HG03520 (cell line): Measurements from ENCODE around the gene ZNF425.
"Not testable (repeated sequence)": the region's sequence is repeated elsewhere in the genome, so short reads cannot be mapped to it uniquely, and the experiment has no call there.

Experiments used
- ATAC-seq: cut with Tn5 transposase; IDR thresholded peaks from one replicate; pipeline ENCODE4 v1.9.1; 2021; ENCODE audit warnings: mild to moderate bottlenecking, moderate library complexity; ENCODE audit not compliant: unreplicated experiment

ZNF425 gene, protein sequence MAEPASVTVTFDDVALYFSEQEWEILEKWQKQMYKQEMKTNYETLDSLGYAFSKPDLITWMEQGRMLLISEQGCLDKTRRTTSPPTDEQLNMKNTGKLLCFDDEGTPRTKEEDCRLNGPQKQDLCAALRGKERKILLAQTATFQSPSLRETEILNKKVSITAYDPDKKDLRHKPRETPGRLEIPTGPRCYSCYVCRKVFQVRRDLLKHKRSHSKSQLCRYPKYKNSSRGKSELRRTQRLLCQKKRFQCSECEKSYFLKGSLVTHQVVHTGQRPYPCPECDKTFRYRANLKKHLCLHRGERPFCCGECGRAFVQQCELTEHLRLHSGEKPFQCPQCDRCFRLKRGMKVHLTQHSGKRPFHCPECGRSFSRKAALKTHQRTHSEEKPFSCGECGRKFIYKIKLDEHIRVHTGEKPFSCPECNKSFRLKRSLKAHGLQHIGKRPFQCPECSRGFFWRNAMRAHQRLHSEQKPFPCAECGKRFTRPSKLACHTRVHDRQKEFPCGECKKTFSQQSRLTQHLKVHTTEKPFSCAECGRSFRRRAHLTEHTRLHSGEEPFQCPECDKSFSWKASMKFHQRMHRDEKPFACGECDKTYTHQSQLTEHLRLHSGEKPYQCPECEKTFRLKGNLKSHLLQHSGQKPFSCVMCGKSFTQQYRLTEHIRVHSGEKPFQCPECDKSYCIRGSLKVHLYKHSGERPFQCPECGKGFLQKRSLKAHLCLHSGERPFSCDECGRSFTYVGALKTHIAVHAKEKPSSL

DNA sequence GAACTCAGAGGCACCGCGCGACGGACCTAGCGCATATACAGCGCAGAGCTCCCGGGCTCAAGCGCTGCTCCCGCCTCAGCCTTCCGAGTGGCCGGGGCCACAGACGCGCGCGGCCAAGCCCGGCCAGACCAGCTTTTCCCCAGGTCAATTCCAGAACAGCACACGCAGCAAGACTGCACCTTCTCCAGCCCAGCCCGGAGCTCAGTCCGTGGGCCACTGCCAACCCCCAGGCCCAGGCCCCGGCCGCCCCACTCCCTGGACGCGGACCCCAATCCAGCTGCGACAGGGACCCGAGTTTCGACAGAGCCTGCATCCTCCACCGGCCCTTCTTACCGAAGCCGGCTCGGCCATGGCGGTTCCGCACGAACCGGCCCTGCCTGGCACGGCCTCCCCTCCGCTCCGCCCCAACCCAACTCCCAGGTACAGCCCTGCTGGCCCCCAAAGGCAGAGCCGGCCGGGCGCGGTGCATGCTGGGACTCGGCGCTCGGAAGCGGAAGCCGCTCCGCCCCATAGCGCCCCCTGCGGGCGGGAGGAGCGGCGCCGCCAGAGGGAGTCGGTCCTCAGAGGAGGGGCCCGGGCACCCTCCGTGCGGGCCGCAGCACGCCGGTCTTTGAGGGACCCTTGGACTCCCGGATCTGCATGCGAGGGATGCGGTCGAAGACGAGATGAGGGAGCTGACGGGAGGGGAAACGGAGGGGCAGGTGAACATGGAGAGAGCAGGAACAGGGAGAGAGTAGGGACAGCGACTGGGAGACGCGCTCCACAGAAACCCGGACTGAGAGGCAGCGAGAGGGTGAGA lies at the start of gene ZNF425:
Gene ZNF425, minus strand, starts transcription at position 462 of the 799 bp plus-strand sequence. Its CDS starts 111 bp downstream, at position 351.
- peak; percentile 81 for ATAC-seq

DNA sequence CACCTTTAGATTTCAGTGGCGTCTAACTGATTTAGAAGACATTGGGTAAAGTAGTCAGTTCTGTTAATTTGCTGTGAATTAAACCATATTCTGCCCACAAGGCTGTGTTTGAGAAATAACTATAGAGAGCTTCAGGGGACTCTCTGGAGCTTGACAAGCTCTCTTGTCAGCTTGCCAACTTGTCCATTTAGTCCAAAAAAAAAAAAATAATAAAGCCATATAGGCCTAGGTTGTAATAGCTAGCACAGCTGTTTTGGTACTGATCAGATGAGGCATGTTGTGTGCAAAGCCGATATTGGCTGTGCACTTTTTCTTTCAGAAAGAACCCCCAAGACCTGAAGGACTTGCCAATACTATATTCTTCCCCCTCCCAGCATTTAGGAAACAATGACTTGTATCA lies 49.0 kb upstream of the ZNF425 start:
- no peak for ATAC-seq

DNA sequence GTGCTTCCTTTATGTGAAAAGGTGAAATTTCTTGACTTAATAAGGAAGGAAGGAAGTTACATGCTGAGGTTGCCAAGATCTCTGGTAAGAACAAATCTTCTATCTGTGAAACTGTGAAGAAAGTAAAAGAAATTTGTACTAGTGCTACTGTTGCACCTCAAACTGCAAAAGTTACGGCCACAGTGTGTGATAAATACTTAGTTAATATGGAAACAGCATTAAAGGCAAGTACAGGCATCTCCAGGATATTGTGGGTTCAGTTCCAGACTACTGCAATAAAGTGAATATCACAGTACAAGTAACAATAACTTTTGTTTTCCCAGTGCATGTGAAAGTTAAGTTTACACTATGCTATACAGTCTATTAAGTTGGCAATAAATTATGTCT lies 46.4 kb upstream of the ZNF425 start:
- no peak for ATAC-seq

- no peak for ATAC-seq
Observed at GRCh38 chr7:149171892-149172533, 45.9 kb upstream of the ZNF425 start.

- ATAC-seq = no peak
Observed at GRCh38 chr7:149166630-149167352, 40.7 kb upstream of the ZNF425 start.

DNA sequence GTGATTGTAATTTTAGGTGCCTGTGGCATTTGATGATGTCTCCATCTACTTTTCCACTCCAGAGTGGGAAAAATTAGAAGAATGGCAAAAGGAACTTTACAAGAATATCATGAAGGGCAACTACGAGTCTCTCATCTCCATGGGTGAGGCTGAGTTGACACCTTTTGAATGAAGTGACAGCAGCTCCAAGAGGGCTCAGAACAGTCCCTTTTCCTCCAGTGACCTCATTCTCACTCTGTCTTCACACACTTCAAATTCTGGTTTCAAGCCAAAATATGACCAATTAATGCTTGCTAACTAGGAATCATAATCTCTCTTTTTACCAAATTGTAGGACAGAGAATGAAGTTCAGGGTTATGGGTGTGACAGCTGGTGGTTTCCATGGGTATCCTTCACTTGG lies 40.0 kb upstream of the ZNF425 start:
- no peak for ATAC-seq

- no peak for ATAC-seq
Observed at GRCh38 chr7:149161241-149161848, 35.2 kb upstream of the ZNF425 start.

DNA sequence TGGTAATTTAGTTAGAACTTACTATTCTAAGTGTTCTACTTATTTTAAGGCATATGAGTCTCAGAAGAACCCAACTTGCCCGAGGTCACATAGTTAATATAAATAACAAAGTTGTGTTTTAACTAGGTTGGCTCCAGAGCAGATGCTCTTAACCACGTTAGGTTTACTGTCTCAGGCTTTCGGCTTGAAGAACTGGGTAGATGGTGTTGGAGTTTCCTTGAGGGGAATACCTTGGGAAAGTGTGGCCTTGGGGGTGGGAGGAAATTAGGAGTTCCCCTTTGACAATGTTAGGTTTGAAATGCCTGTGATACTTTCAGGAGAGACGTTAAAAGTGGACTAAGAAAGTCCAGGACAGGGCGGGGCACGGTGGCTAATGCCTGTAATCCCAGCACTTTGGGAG lies 30.8 kb upstream of the ZNF425 start:
- ATAC-seq = no peak

GRCh38 chr7:149154056-149154455 lies 27.9 kb upstream of the ZNF425 start:
- no peak for ATAC-seq

DNA sequence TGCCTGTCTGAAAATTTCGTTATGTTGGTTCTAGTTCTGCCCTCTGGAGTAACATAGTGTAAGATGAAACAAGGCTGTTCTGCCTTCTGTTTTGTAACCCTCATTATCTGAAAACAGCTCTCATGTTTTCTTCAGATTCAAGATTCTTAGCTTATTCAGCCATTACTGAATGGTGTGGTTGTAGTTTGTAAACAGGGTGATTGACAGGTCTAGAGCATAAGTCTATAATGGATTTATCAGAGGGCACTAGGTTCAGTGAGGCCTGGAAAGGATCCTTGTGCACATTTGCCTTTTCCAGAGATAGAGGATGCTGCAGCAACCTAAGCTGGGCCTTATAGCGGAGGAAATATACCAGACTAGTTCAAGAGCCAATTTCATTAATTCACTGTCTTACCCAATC lies 27.2 kb upstream of the ZNF425 start:
- no peak for ATAC-seq

GRCh38 chr7:149150981-149151380 lies 24.9 kb upstream of the ZNF425 start:
- ATAC-seq = no peak

GRCh38 chr7:149147752-149148653 lies 21.9 kb upstream of the ZNF425 start:
- peak; percentile 22 for ATAC-seq

- peak; percentile 64 for ATAC-seq
Observed at GRCh38 chr7:149147072-149147751, 21.1 kb upstream of the ZNF425 start, which contains the start of gene ZNF398. ZNF398 (plus strand) TSS chr7:149147453; CDS start chr7:149147743, 290 bp downstream.

- ATAC-seq = no peak
Observed at GRCh38 chr7:149145031-149145845, 19.1 kb upstream of the ZNF425 start.

DNA sequence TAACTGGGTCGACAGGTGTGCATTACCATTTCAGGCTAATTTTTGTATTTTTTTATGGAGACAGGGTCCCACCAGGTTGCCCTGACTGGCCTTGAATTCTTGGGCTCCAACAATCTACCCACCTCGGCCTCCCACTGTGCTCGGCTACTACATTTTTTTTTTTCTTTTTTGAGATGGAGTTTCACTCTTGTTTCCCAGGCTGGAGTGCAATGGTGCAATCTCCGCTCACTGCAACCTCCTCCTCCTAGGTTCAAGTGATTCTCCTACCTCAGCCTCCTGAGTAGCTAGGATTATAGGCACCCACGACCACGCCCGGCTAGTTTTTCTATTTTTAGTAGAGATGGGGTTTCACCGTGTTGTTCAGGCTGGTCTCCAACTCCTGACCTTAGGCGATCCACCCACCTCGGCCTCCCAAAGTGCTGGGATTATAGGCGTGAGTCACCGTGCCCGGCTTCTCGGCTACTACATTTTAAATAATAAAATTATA lies 18.4 kb upstream of the ZNF425 start:
- ATAC-seq = not testable (repeated sequence)

DNA sequence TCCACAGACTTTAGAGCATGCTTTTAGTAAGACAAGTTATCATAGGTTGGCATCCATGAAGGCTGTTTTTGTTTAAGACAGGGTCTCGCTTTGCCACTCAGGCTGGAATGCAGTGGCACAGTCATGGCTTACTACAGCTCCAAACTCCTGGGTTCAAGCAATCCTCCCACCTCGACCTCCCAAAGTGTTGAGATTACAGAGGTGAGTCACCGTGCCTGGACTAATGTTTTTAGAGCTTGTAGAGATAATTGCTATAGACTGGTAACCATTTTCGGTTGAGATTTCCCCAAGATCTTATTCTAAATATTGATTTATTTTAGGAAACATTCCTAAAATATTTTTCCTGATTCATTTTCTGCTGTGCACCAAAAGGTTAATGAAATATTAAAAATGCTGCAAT lies 15.8 kb upstream of the ZNF425 start:
- no peak for ATAC-seq

DNA sequence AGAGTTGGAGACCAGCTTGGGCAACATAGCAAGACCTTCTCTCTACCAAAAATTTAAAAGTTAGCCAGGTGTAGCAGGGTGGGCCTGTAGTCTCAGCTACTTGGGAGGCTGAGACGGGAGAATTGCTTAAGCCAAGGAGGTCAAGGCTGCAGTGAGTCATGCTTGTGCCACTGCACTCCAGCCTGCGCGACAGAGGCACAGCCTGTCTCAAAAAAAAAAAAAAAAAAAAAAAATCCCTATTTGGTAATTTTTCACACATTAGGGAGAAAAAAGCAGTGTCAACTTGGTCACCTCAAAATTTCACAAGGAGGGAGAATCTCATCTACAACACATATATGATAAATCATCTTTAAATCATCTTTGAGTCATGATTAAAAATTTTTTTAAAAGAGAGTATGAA lies 14.7 kb upstream of the ZNF425 start:
- no peak for ATAC-seq
